Endothelial cell (in vitro differentiated cells): ENCODE results near the gene WDFY2. TPM values are rescaled to one million over a fixed set of nuclear protein-coding genes. Genes with fewer than 3 reads are reported as not detected.
"Not testable (repeated sequence)": the region's sequence is repeated elsewhere in the genome, so short reads cannot be mapped to it uniquely, and the experiment has no call there.

Experiments used
- DNase-seq: peaks from one replicate; pipeline ENCODE4 v3.0.0; 2021; ENCODE audit warnings: low spot score
- H3K27ac Mint-ChIP-seq: one replicate; pipeline ENCODE4 v1.8.0; 2021; ENCODE audit warnings: mixed read lengths, inconsistent platforms; ENCODE audit not compliant: unreplicated experiment
- H3K27me3 Mint-ChIP-seq: one replicate; pipeline ENCODE4 v1.8.0; 2021; ENCODE audit warnings: mild to moderate bottlenecking, moderate library complexity, mixed read lengths, inconsistent platforms; ENCODE audit not compliant: unreplicated experiment
- H3K36me3 Mint-ChIP-seq: one replicate; pipeline ENCODE4 v1.8.0; 2021; ENCODE audit warnings: mild to moderate bottlenecking, low read depth, mixed read lengths, inconsistent platforms; ENCODE audit not compliant: unreplicated experiment
- H3K4me1 Mint-ChIP-seq: one replicate; pipeline ENCODE4 v1.8.0; 2021; ENCODE audit warnings: mild to moderate bottlenecking, mixed read lengths, inconsistent platforms; ENCODE audit not compliant: unreplicated experiment
- H3K4me3 Mint-ChIP-seq: one replicate; pipeline ENCODE4 v1.8.0; 2021; ENCODE audit warnings: mild to moderate bottlenecking, mixed read lengths, inconsistent platforms; ENCODE audit not compliant: unreplicated experiment
- H3K9me3 Mint-ChIP-seq: one replicate; pipeline ENCODE4 v1.8.0; 2021; ENCODE audit warnings: mixed read lengths, inconsistent platforms; ENCODE audit not compliant: unreplicated experiment
- CTCF ChIP-seq: fragments of 200-600 bp; sonication (generic); IDR thresholded peaks from one replicate; pipeline ENCODE4 v1.5.0; 2021; ENCODE audit warnings: antibody characterized with exemption; ENCODE audit not compliant: unreplicated experiment
- total RNA-seq: library from RNA; stranded (reverse); fragmentation: NEBNext Ultra II Directional; extraction: Animal tissue kit (Norgen Biotek cat#: 25700); gene quantifications from one replicate; pipeline ENCODE4 v1.2.1, GENCODE V29; 2021; ENCODE audit not compliant: unreplicated experiment

Gene WDFY2
- total RNA-seq, 1 donor from 2014 or later, result 22.7 TPM

- no peak overlapping the region for H3K27ac Mint-ChIP-seq
- no peaks in the 10 kb centered on the region for H3K36me3 Mint-ChIP-seq
- H3K4me3 Mint-ChIP-seq, result no peak overlapping the region
- no peak for TF ChIP-seq CTCF
- no peaks in the 10 kb centered on the region for H3K4me1 Mint-ChIP-seq
- DNase-seq, result no peak
- H3K27me3 Mint-ChIP-seq, result no peaks in the 10 kb centered on the region
- H3K9me3 Mint-ChIP-seq, result no peaks in the 10 kb centered on the region
Measured at GRCh38 chr13:51541809-51542258, 42.4 kb upstream of the WDFY2 start.

- H3K27me3 Mint-ChIP-seq, result no peaks in the 10 kb centered on the region
- no peak overlapping the region for H3K27ac Mint-ChIP-seq
- no peak overlapping the region for H3K4me3 Mint-ChIP-seq
- DNase-seq, result no peak
- no peak for TF ChIP-seq CTCF
- no peaks in the 10 kb centered on the region for H3K36me3 Mint-ChIP-seq
- no peaks in the 10 kb centered on the region for H3K9me3 Mint-ChIP-seq
- H3K4me1 Mint-ChIP-seq, result no peaks in the 10 kb centered on the region
Measured at GRCh38 chr13:51542346-51543242, 41.7 kb upstream of the WDFY2 start.

- not testable (repeated sequence) for H3K27me3 Mint-ChIP-seq, H3K4me1 Mint-ChIP-seq
Measured at GRCh38 chr13:51545446-51545845, 38.8 kb upstream of the WDFY2 start.

GRCh38 chr13:51547425-51548176 is 36.7 kb upstream of the WDFY2 start:
- no peak for DNase-seq

More at GRCh38 chr13:51545446-51545845, 38.8 kb upstream of the WDFY2 start:
- not testable (repeated sequence) for DNase-seq, H3K27ac Mint-ChIP-seq, H3K9me3 Mint-ChIP-seq, H3K36me3 Mint-ChIP-seq, H3K4me3 Mint-ChIP-seq

More at GRCh38 chr13:51547425-51548176, 36.7 kb upstream of the WDFY2 start:
- no peak overlapping the region for H3K4me3 Mint-ChIP-seq
- TF ChIP-seq CTCF, result no peak
- no peak overlapping the region for H3K27ac Mint-ChIP-seq
- no peaks in the 10 kb centered on the region for H3K27me3 Mint-ChIP-seq
- H3K4me1 Mint-ChIP-seq, result peaks cover 2% of the 10 kb centered on the region
- no peaks in the 10 kb centered on the region for H3K36me3 Mint-ChIP-seq
- no peaks in the 10 kb centered on the region for H3K9me3 Mint-ChIP-seq
